Transverse colon (tissue), 4 donors: Measurements from ENCODE around the gene SPRTN. TPM values are rescaled to one million over a fixed set of nuclear protein-coding genes. Genes with fewer than 3 reads are reported as not detected.
A peak's percentile ranks its signal among the peaks of the same experiment; 100 is the strongest.

ENCODE experiments used
- DNase-seq: peaks from one replicate; pipeline ENCODE4 v3.0.0-alpha.2; 2019
- H3K27ac ChIP-seq, 4 donors: fragments of 200-600 bp; sonication (generic); 2 replicates each; pipeline ENCODE4 v1.5.1; 2016 to 2018; ENCODE audit warnings: inconsistent platforms in 4 of 4
- H3K27me3 ChIP-seq: fragments of 200-600 bp; sonication (generic); 2 replicates; pipeline ENCODE4 v1.5.1; 2017; ENCODE audit warnings: inconsistent platforms
- H3K36me3 ChIP-seq, 4 donors: fragments of 200-600 bp; sonication (generic); 2 replicates each; pipeline ENCODE4 v1.5.1; 2017 to 2019; ENCODE audit warnings: inconsistent platforms in 4 of 4
- H3K4me1 ChIP-seq, 4 donors: fragments of 200-600 bp; sonication (generic); 2 replicates each; pipeline ENCODE4 v1.5.1; 2017 to 2020; ENCODE audit warnings: inconsistent platforms in 4 of 4
- H3K4me3 ChIP-seq, 4 donors: fragments of 200-600 bp; sonication (generic); 1 replicate in 1 of 4; 2 replicates in 3 of 4; pipeline versions ENCODE4 v1.5.1 to v1.6.1; 2017 to 2019; ENCODE audit warnings: inconsistent platforms in 4 of 4
- H3K9me3 ChIP-seq, 2 donors: fragments of 200-600 bp; sonication (generic); 2 replicates each; pipeline ENCODE4 v1.5.1; 2017 to 2019; ENCODE audit warnings: inconsistent platforms in 2 of 2
- EP300 ChIP-seq: sonication (generic); formaldehyde crosslinking; IDR thresholded peaks from one replicate; pipeline ENCODE4 v1.6.1; 2017; ENCODE audit warnings: antibody characterized with exemption, low read depth
- POLR2A ChIP-seq: fragments of 450-650 bp; IDR thresholded peaks from one replicate; pipeline ENCODE4 v1.6.1; 2016; ENCODE audit warnings: antibody characterized with exemption, mild to moderate bottlenecking, moderate library complexity
- POLR2AphosphoS5 ChIP-seq, 3 donors: sonication (generic); formaldehyde crosslinking; IDR thresholded peaks; one replicate each; pipeline ENCODE4 v1.6.1; 2016; ENCODE audit warnings: antibody characterized with exemption in 3 of 3
- WGBS, 2 donors: methylation state at CpG; one replicate each; pipeline ENCODE4 v1.1.5; 2018; ENCODE audit warnings: low coverage in 1 of 2; 5-methylcytosine and 5-hydroxymethylcytosine counted together
- in situ Hi-C, 4 donors: fragments of 200-750 bp; cut with MboI; loops; one replicate each; pipeline versions ENCODE4 v1.15.0 to v1.15.1; 2017; ENCODE audit warnings: low sequenced_read_pairs in 3 of 4, low pct_ligation_motif_present in 1 of 4, low pct_unique_long_range_greater_than_20kb in 1 of 4
- intact Hi-C: fragments of 100-400 bp; cut with DNase I; formaldehyde crosslinking; loops from one replicate; pipeline ENCODE4 v1.15.1; 2023; ENCODE audit warnings: low total_unique reads
- total RNA-seq, 4 donors: library from RNA; depleted of rRNA; stranded (reverse); fragments of >200 nt; gene quantifications; one replicate each; pipeline ENCODE4 v1.1.0, GENCODE V29; 2016
- TF ChIP-seq, protein P1 (sequence below), 5 experiments: fragments of 200-600 bp in 3 of 5; fragments of 450-650 bp in 2 of 5; sonication (generic) in 3 of 5; IDR thresholded peaks; 1 replicate in 2 of 5; 2 replicates in 3 of 5; pipeline ENCODE4 v1.5.1; 2016 to 2017; ENCODE audit warnings: antibody characterized with exemption in 5 of 5, inconsistent platforms in 3 of 5, mild to moderate bottlenecking in 2 of 5, moderate library complexity in 1 of 5

SPRTN gene
- total RNA-seq, 4 donors from 2014 or later, result 8.0 to 21.6 (median 15.3) TPM

- 80 to 95% methylated on average over 1 to 3 of the region's 3 CpGs for WGBS, 2 donors
- H3K27me3 ChIP-seq, result no peaks in the 10 kb centered on the region
- no peak overlapping the region for H3K4me3 ChIP-seq
- in situ Hi-C loops (no loop called here), intact Hi-C loops (loop anchor here (5.0 kb wide), 1 partner anchor 1290 kb away; no protein-coding TSS in a partner anchor)
- no peak for DNase-seq
- H3K27ac ChIP-seq, result no peak overlapping the region
- H3K4me1 ChIP-seq, result peaks cover 3 to 32% (median 8%) of the 10 kb centered on the region in 4 donors
- H3K9me3 ChIP-seq, result no peaks in the 10 kb centered on the region
- no peak for TF ChIP-seq POLR2A
- TF ChIP-seq, protein P1, sequence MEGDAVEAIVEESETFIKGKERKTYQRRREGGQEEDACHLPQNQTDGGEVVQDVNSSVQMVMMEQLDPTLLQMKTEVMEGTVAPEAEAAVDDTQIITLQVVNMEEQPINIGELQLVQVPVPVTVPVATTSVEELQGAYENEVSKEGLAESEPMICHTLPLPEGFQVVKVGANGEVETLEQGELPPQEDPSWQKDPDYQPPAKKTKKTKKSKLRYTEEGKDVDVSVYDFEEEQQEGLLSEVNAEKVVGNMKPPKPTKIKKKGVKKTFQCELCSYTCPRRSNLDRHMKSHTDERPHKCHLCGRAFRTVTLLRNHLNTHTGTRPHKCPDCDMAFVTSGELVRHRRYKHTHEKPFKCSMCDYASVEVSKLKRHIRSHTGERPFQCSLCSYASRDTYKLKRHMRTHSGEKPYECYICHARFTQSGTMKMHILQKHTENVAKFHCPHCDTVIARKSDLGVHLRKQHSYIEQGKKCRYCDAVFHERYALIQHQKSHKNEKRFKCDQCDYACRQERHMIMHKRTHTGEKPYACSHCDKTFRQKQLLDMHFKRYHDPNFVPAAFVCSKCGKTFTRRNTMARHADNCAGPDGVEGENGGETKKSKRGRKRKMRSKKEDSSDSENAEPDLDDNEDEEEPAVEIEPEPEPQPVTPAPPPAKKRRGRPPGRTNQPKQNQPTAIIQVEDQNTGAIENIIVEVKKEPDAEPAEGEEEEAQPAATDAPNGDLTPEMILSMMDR (IDR thresholded peaks at IDR 0.05), result no peak
- no peak for TF ChIP-seq EP300
- TF ChIP-seq POLR2AphosphoS5 (IDR thresholded peaks at IDR 0.05), result no peak
- H3K36me3 ChIP-seq, result no peaks in the 10 kb centered on the region
These were observed 44.3 kb downstream of the SPRTN start for GRCh38 chr1:231382426-231382825.

- no peak overlapping the region for H3K4me3 ChIP-seq
- no peaks in the 10 kb centered on the region for H3K9me3 ChIP-seq
- peak overlapping the region in 1 of 4 donors; percentile 52 for H3K27ac ChIP-seq
- H3K36me3 ChIP-seq, result no peaks in the 10 kb centered on the region
- TF ChIP-seq POLR2A, result no peak
- TF ChIP-seq EP300, result no peak
- TF ChIP-seq POLR2AphosphoS5 (IDR thresholded peaks at IDR 0.05), result no peak
- TF ChIP-seq, protein P1 (IDR thresholded peaks at IDR 0.05), result no peak
- WGBS, 2 donors, result 60 to 61% methylated on average over 5 of the region's 5 CpGs
- intact Hi-C loops (loop anchor here (5.0 kb wide), 1 partner anchor 1289 kb away; no protein-coding TSS in a partner anchor), in situ Hi-C loops (no loop called here)
- H3K4me1 ChIP-seq, result peaks cover 0 to 30% (median 7%) of the 10 kb centered on the region in 4 donors
- H3K27me3 ChIP-seq, result no peaks in the 10 kb centered on the region
- no peak for DNase-seq
These were observed 45.2 kb downstream of the SPRTN start for GRCh38 chr1:231383159-231383860.

GRCh38 chr1:231384696-231385415 lies 46.8 kb downstream of the SPRTN start:
- no peak overlapping the region for H3K27ac ChIP-seq
- TF ChIP-seq, protein P1 (IDR thresholded peaks at IDR 0.05), result no peak
- TF ChIP-seq POLR2AphosphoS5 (IDR thresholded peaks at IDR 0.05) (no peak), EP300 (no peak), POLR2A (no peak)
- in situ Hi-C loops (no loop called here), intact Hi-C loops (loop anchor here (5.0 kb wide), 1 partner anchor 1287 kb away; no protein-coding TSS in a partner anchor)
- no peak overlapping the region for H3K4me3 ChIP-seq
- no peaks in the 10 kb centered on the region for H3K27me3 ChIP-seq
- no peaks in the 10 kb centered on the region for H3K36me3 ChIP-seq
- peaks cover 0 to 33% (median 7%) of the 10 kb centered on the region in 4 donors for H3K4me1 ChIP-seq
- DNase-seq, result no peak
- WGBS, 2 donors, result 91 to 97% methylated on average over 4 to 6 of the region's 6 CpGs
- H3K9me3 ChIP-seq, result no peaks in the 10 kb centered on the region

DNA sequence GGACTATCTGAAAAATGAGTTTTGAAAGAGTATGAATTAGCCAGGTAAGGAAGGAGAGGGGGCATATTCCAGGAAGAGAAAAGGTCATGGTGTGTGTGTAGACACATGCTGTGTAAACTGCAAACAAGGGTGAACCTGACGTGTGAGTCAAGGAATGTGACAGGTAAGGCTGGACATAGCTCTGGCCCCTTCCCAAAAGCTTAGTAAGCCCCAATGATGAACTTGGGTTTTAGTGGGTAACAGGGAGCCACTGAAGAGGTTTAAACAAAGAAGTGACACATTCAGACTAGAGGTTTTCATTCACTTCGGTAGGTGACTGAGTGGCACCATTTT lies 47.3 kb downstream of the SPRTN start:
- WGBS, 2 donors, result 71 to 87% methylated on average over 1 to 2 of the region's 2 CpGs
- peaks cover 0 to 37% (median 7%) of the 10 kb centered on the region in 4 donors for H3K4me1 ChIP-seq
- intact Hi-C loops, result no loop called here

More for the DNA sequence above, 47.3 kb downstream of the SPRTN start:
- in situ Hi-C loops, result no loop called here
- Histone ChIP-seq H3K9me3 (no peaks in the 10 kb centered on the region), H3K4me3 (no peak overlapping the region), H3K36me3 (no peaks in the 10 kb centered on the region), H3K27ac (no peak overlapping the region), H3K27me3 (no peaks in the 10 kb centered on the region)
- DNase-seq, result no peak
- TF ChIP-seq POLR2A (no peak), POLR2AphosphoS5 (IDR thresholded peaks at IDR 0.05) (no peak), EP300 (no peak)
- TF ChIP-seq, protein P1 (IDR thresholded peaks at IDR 0.05), result no peak
